A549 (cell line): Measurements from ENCODE around the gene ZBTB12. TPM values are rescaled to one million over a fixed set of nuclear protein-coding genes. Genes with fewer than 3 reads are reported as not detected.
"Not testable (repeated sequence)": the region's sequence is repeated elsewhere in the genome, so short reads cannot be mapped to it uniquely, and the experiment has no call there.

Experiments
- ATAC-seq, 2 experiments: fragments of 200-7000 bp in 1 of 2; fragments of >200 bp in 1 of 2; cut with Nextera tagmentation in 1 of 2; cut with Tn5 transposase in 1 of 2; 3 replicates each; pipeline versions ENCODE4 v1.8.0 to v1.9.1; 2018 to 2020; ENCODE audit warnings: mild to moderate bottlenecking in 1 of 2, moderate library complexity in 1 of 2
- CTCF ChIA-PET: fragments of 300-600 bp; sonication (Branson Sonifier 250); formaldehyde crosslinking; extraction: SDS; loops from one replicate; lab custom pipeline; 2021; ENCODE audit warnings: antibody characterized with exemption, inconsistent platforms; lab: Yijun Ruan, JAX
- POLR2A ChIA-PET: fragments of 350-600 bp; formaldehyde crosslinking; extraction: SDS; loops from one replicate; lab custom pipeline; 2021; ENCODE audit warnings: antibody characterized with exemption, inconsistent platforms; lab: Yijun Ruan, JAX
- DNase-seq, 2 experiments: peaks; one replicate each; pipeline versions ENCODE4 v3.0.0 to v3.0.0-alpha.2; 2011 to 2016; ENCODE audit warnings: low read depth in 1 of 2, low spot score in 1 of 2
- FAIRE-seq: peaks from 2 replicates; lab custom pipeline; 2011; peaks lifted over from hg19 to GRCh38; lab: Jason Lieb, UNC
- H3K27ac ChIP-seq, 2 experiments: fragments of >200 bp; sonication (Bioruptor Twin); formaldehyde crosslinking; 3 replicates each; pipeline ENCODE4 v1.5.1; 2016 to 2017
- H3K4me1 ChIP-seq: fragments of >200 bp; sonication (Bioruptor Twin); formaldehyde crosslinking; 3 replicates; pipeline ENCODE4 v1.6.1; 2016
- H3K4me2 ChIP-seq: fragments of >200 bp; sonication (Bioruptor Twin); formaldehyde crosslinking; 3 replicates; pipeline ENCODE4 v1.6.1; 2016
- H3K4me3 ChIP-seq: fragments of >200 bp; sonication (Bioruptor Twin); formaldehyde crosslinking; 3 replicates; pipeline ENCODE4 v1.5.1; 2016
- H3K9me3 ChIP-seq: fragments of >200 bp; sonication (Bioruptor Twin); formaldehyde crosslinking; 3 replicates; pipeline ENCODE4 v1.6.1; 2016
- ATOH8 ChIP-seq: fragments of 250-450 bp; sonication (Bioruptor Pico); IDR thresholded peaks from 2 replicates; pipeline ENCODE4 v1.5.0; 2020; ENCODE audit warnings: low read depth, mild to moderate bottlenecking, moderate library complexity
- BCL3 ChIP-seq: fragments of >200 bp; sonication (Bioruptor Twin); formaldehyde crosslinking; IDR thresholded peaks from 3 replicates; pipeline ENCODE4 v1.6.1; 2016
- E2F6 ChIP-seq: IDR thresholded peaks from 2 replicates; pipeline ENCODE4 v1.6.1; 2012; ENCODE audit warnings: low read depth, borderline replicate concordance
- ELK1 ChIP-seq: fragments of 150-350 bp; IDR thresholded peaks from 2 replicates; pipeline ENCODE4 v1.6.1; 2014; ENCODE audit warnings: low read depth, mild to moderate bottlenecking, low read length
- FOSL2 ChIP-seq, 2 experiments: fragments of 450-650 bp in 1 of 2; fragments of >200 bp in 1 of 2; sonication (Bioruptor Twin) in 1 of 2; formaldehyde crosslinking; IDR thresholded peaks; 2 replicates each; pipeline versions ENCODE4 v1.5.0 to v1.6.1; 2016 to 2020; ENCODE audit warnings: mild to moderate bottlenecking in 1 of 2, moderate library complexity in 1 of 2
- GATA3 ChIP-seq: IDR thresholded peaks from 2 replicates; pipeline ENCODE4 v1.6.1; 2012; ENCODE audit warnings: borderline replicate concordance
- HES2 ChIP-seq: fragments of >200 bp; sonication (Bioruptor Twin); formaldehyde crosslinking; IDR thresholded peaks from 2 replicates; pipeline ENCODE4 v1.6.1; 2016
- HOXA7 ChIP-seq: fragments of 250-450 bp; sonication (Bioruptor Pico); IDR thresholded peaks from 2 replicates; pipeline ENCODE4 v1.5.0; 2020; ENCODE audit warnings: mild to moderate bottlenecking, moderate library complexity
- HOXB5 ChIP-seq: fragments of 250-450 bp; sonication (Bioruptor Pico); IDR thresholded peaks from 2 replicates; pipeline ENCODE4 v1.5.0; 2020; ENCODE audit warnings: mild to moderate bottlenecking, moderate library complexity
- MAX ChIP-seq: IDR thresholded peaks from 2 replicates; pipeline ENCODE4 v1.6.1; 2012
- NFE2L2 ChIP-seq: fragments of 150-350 bp; conservative IDR thresholded peaks from 2 replicates; pipeline ENCODE4 v1.6.1; 2014; ENCODE audit warnings: low read length
- NR3C1 ChIP-seq: fragments of >200 bp; sonication (Bioruptor Twin); formaldehyde crosslinking; IDR thresholded peaks from 3 replicates; pipeline ENCODE4 v1.6.1; 2017
- PBX3 ChIP-seq: IDR thresholded peaks from 2 replicates; pipeline ENCODE4 v1.6.1; 2012
- PHF8 ChIP-seq: fragments of 200-600 bp; sonication (generic); IDR thresholded peaks from 2 replicates; pipeline ENCODE4 v1.6.1; 2016; ENCODE audit warnings: low read depth, mild to moderate bottlenecking, antibody characterized with exemption, moderate library complexity, borderline replicate concordance
- RAD21 ChIP-seq, 2 experiments: fragments of >200 bp in 1 of 2; sonication (Bioruptor Twin) in 1 of 2; formaldehyde crosslinking in 1 of 2; IDR thresholded peaks in 1 of 2; conservative IDR thresholded peaks in 1 of 2; 2 replicates in 1 of 2; 3 replicates in 1 of 2; pipeline ENCODE4 v1.6.1; 2012 to 2018; ENCODE audit warnings: inconsistent platforms in 1 of 2
- RARB ChIP-seq: fragments of 250-450 bp; sonication (Bioruptor Pico); IDR thresholded peaks from 2 replicates; pipeline ENCODE4 v1.8.0; 2021; ENCODE audit warnings: mild to moderate bottlenecking, moderate library complexity
- TP53 ChIP-seq: fragments of 250-450 bp; sonication (Bioruptor Pico); IDR thresholded peaks from 2 replicates; pipeline ENCODE4 v1.5.0; 2021; ENCODE audit warnings: mild to moderate bottlenecking, moderate library complexity
- ZC3H11A ChIP-seq: fragments of 450-650 bp; IDR thresholded peaks from 2 replicates; pipeline ENCODE4 v1.6.1; 2014; ENCODE audit warnings: antibody characterized with exemption, mild to moderate bottlenecking
- ZNF302 ChIP-seq: fragments of 250-450 bp; sonication (Bioruptor Pico); IDR thresholded peaks from 2 replicates; pipeline ENCODE4 v1.9.0; 2021; ENCODE audit warnings: inconsistent platforms, mild to moderate bottlenecking, moderate library complexity
- WGBS: methylation state at CpG from one replicate; pipeline ENCODE4 v1.1.6; 2017; ENCODE audit errors: missing lambda C conversion rate; 5-methylcytosine and 5-hydroxymethylcytosine counted together
- polyA plus RNA-seq, 4 experiments: library from polyadenylated mRNA; depleted of rRNA in 3 of 4; stranded (reverse); fragments of >200 nt; fragmentation: RNase III in 1 of 4; extraction: RNeasy Plus Mini Kit Qiagen cat#74134 plus additional on column Dnase treatment in 1 of 4; gene quantifications; 2 replicates in 3 of 4; 3 replicates in 1 of 4; pipeline ENCODE4 v1.2.3, GENCODE V29; 2011 to 2017

Gene ZBTB12
- polyA plus RNA-seq, 2 of the 4 experiments (the other 2 are of a cell fraction), result 2.2 to 10.0 TPM

- DNase-seq (no peak), FAIRE-seq (no peak), ATAC-seq (no peak; a peak in 1 of 6 replicates)
- Histone ChIP-seq H3K4me1 (no peaks in the 10 kb centered on the region; the same call in 2 of the 3 replicates), H3K4me2 (no peak overlapping the region), H3K27ac (no peak overlapping the region), H3K4me3 (no peak overlapping the region), H3K9me3 (no peaks in the 10 kb centered on the region)
- WGBS, result 45% methylated on average over 4 of the region's 19 CpGs
- POLR2A ChIA-PET, result no interaction called here
- CTCF ChIA-PET, result no interaction called here
- TF ChIP-seq NR3C1 (no peak), TP53 (CRISPR knock-in tag) (no peak), ZC3H11A (no peak), GATA3 (no peak), ELK1 (no peak), ATOH8 (no peak), HOXB5 (no peak), PHF8 (no peak), E2F6 (no peak), BCL3 (no peak), RARB (CRISPR knock-in tag) (no peak)
Measured at GRCh38 chr6:31933537-31933936, 31.7 kb upstream of the ZBTB12 start.

GRCh38 chr6:31932137-31932536 lies 30.3 kb upstream of the ZBTB12 start:
- ATAC-seq, H3K4me2 ChIP-seq, H3K4me1 ChIP-seq, CTCF ChIA-PET, POLR2A ChIA-PET, H3K4me3 ChIP-seq, H3K9me3 ChIP-seq, DNase-seq, H3K27ac ChIP-seq, FAIRE-seq: not testable (repeated sequence)
- 92% methylated on average over 10 of the region's 32 CpGs for WGBS

GRCh38 chr6:31930962-31931361 lies 29.1 kb upstream of the ZBTB12 start:
- CTCF ChIA-PET, result no interaction called here
- Histone ChIP-seq H3K4me3 (no peak overlapping the region), H3K27ac (no peak overlapping the region), H3K4me1 (no peaks in the 10 kb centered on the region; the same call in 2 of the 3 replicates), H3K4me2 (no peak overlapping the region)
- ATAC-seq (no peak), DNase-seq (no peak)
- POLR2A ChIA-PET, result no interaction called here
- TF ChIP-seq PBX3, result no peak
- no peak for TF ChIP-seq NFE2L2
- TF ChIP-seq HOXA7 (CRISPR knock-in tag), result no peak
- TF ChIP-seq RAD21 (conservative IDR thresholded peaks at IDR 0.05 in 1 of 2, IDR thresholded peaks at IDR 0.05 in 1 of 2), result no peak
- TF ChIP-seq ZNF302 (CRISPR knock-in tag), result no peak
- TF ChIP-seq HES2, result no peak
- no peak for TF ChIP-seq MAX
- TF ChIP-seq FOSL2 (IDR thresholded peaks at IDR 0.05), result no peak
- no peak for TF ChIP-seq FOSL2 (CRISPR knock-in tag; IDR thresholded peaks at IDR 0.05)
- no peak for TF ChIP-seq NR3C1
- TF ChIP-seq, all 56 proteins: peak for 0
- WGBS, result 93% methylated on average over 1 of the region's 1 CpG
- peaks cover 2% of the 10 kb centered on the region; the same call in 1 of the 3 replicates for H3K9me3 ChIP-seq
- no peak for FAIRE-seq
